HG02981 (cell line): ENCODE data around the gene TRPM1.

Experiments
- ATAC-seq: cut with Tn5 transposase; IDR thresholded peaks from one replicate; pipeline ENCODE4 v1.9.1; 2021; ENCODE audit warnings: mild to moderate bottlenecking, moderate library complexity; ENCODE audit not compliant: unreplicated experiment

Gene TRPM1

GRCh38 chr15:31051496-31052080 is 49.9 kb downstream of the TRPM1 start:
- ATAC-seq, result no peak

- no peak for ATAC-seq
These were observed 50.6 kb downstream of the TRPM1 start for GRCh38 chr15:31050953-31051352.

- no peak for ATAC-seq
These were observed 51.6 kb downstream of the TRPM1 start for GRCh38 chr15:31049682-31050615.

- no peak for ATAC-seq
These were observed 52.4 kb downstream of the TRPM1 start for GRCh38 chr15:31049111-31049510.

GRCh38 chr15:31047437-31047836 is 54.1 kb downstream of the TRPM1 start:
- no peak for ATAC-seq

GRCh38 chr15:31046759-31047359 is 54.7 kb downstream of the TRPM1 start:
- ATAC-seq, result no peak

- ATAC-seq, result no peak
These were observed 55.9 kb downstream of the TRPM1 start for GRCh38 chr15:31045606-31046005.

- no peak for ATAC-seq
These were observed 58.8 kb downstream of the TRPM1 start for GRCh38 chr15:31042751-31043150.

GRCh38 chr15:31041610-31042009 is 59.9 kb downstream of the TRPM1 start:
- ATAC-seq, result no peak

- ATAC-seq, result no peak
These were observed 60.9 kb downstream of the TRPM1 start for GRCh38 chr15:31040611-31041010.

- ATAC-seq, result no peak
These were observed 61.6 kb downstream of the TRPM1 start for GRCh38 chr15:31039961-31040360.

- ATAC-seq, result no peak
These were observed 63.6 kb downstream of the TRPM1 start for GRCh38 chr15:31037731-31038477.

GRCh38 chr15:31036783-31037182 is 64.7 kb downstream of the TRPM1 start:
- no peak for ATAC-seq

GRCh38 chr15:31035610-31036009 is 65.9 kb downstream of the TRPM1 start:
- no peak for ATAC-seq

GRCh38 chr15:31034152-31034551 is 67.4 kb downstream of the TRPM1 start:
- ATAC-seq, result no peak

- no peak for ATAC-seq
These were observed 68.6 kb downstream of the TRPM1 start for GRCh38 chr15:31032961-31033371.

- ATAC-seq, result peak; percentile 70
These were observed 70.0 kb downstream of the TRPM1 start for GRCh38 chr15:31031471-31032067.

GRCh38 chr15:31027910-31028578 is 73.5 kb downstream of the TRPM1 start:
- ATAC-seq, result no peak

GRCh38 chr15:31025996-31026395 is 75.5 kb downstream of the TRPM1 start:
- ATAC-seq, result no peak

- no peak for ATAC-seq
These were observed 76.5 kb downstream of the TRPM1 start for GRCh38 chr15:31024979-31025378.
